ENCODE data around the gene MBNL2. TPM values are rescaled to one million over a fixed set of nuclear protein-coding genes. Genes with fewer than 3 reads are reported as not detected.

The MBNL2 gene
- total RNA-seq, 1 donor from 2014 or later, result 66.7 TPM

GRCh38 chr13:97243915-97244781, 22.0 kb downstream of the MBNL2 start:
- ATAC-seq (no peak), DNase-seq (no peak)
- intact Hi-C loops (cut with micrococcal nuclease), result no loop called here

GRCh38 chr13:97245011-97245410, 22.9 kb downstream of the MBNL2 start:
- intact Hi-C loops (cut with micrococcal nuclease), result no loop called here
- ATAC-seq (no peak), DNase-seq (no peak)

DNA sequence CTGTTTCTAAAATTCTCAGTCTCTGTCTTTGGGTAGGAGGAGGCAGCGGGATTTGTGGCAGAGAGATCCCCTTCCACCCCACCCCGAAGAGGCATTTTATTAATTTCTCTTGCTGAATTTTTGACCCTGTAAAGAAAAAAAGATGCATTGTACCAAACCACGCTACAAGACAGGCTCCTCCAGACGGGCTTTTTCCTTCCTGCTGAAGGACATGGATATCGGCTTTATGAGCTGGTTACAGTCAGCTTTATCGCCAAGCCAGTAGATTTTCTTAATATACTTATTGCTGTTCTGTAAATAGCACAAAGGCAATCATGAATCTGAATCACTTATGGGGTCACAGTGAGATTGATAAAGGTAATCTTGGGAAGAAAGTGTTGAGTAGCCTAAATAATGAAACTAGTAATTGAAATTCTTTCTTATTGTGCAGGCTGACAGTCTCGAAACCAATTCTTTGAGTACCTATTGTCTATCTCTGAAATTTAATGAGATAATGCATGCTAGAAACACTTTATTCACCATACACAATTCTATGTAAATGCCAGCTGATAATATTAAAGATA, 24.5 kb downstream of the MBNL2 start:
- intact Hi-C loops (cut with micrococcal nuclease), result no loop called here
- DNase-seq, result no peak
- no peak for ATAC-seq

GRCh38 chr13:97248243-97248642, 26.1 kb downstream of the MBNL2 start:
- intact Hi-C loops (cut with micrococcal nuclease), result no loop called here
- DNase-seq, result no peak
- ATAC-seq, result peak; percentile 27

DNA sequence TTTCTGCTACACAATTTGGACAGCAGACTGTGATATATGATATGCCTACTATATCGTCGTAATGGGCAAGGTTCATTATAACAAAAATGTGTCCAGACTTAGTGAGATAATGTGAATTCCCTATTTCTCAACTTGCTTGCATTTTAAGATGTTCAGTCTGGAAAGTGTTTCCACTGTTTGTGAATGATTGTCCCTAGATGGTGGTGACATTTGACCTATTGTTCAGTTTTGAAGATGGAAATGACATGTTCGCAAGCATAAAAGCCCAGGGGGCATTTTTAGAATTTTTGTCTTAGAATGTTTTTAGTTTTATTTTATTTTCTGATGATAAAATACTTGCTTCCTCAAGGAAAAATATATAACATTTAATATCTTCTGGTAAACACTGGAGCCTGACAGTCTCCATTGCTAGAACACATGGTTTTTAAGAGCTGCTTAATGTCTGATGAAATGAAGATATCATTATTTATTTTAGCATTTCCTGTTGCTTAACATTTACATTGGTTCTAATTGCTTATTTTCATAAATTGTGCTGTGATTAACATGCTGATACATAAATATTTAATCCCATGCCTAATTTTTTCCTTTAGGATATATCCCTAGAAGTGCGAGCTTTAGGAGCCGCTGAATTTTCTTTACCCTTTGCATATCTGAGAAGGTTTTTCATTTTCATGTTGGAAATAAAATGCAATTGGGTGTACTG, 27.1 kb downstream of the MBNL2 start:
- peak; percentile 60 for ATAC-seq
- intact Hi-C loops (cut with micrococcal nuclease), result no loop called here

DNA sequence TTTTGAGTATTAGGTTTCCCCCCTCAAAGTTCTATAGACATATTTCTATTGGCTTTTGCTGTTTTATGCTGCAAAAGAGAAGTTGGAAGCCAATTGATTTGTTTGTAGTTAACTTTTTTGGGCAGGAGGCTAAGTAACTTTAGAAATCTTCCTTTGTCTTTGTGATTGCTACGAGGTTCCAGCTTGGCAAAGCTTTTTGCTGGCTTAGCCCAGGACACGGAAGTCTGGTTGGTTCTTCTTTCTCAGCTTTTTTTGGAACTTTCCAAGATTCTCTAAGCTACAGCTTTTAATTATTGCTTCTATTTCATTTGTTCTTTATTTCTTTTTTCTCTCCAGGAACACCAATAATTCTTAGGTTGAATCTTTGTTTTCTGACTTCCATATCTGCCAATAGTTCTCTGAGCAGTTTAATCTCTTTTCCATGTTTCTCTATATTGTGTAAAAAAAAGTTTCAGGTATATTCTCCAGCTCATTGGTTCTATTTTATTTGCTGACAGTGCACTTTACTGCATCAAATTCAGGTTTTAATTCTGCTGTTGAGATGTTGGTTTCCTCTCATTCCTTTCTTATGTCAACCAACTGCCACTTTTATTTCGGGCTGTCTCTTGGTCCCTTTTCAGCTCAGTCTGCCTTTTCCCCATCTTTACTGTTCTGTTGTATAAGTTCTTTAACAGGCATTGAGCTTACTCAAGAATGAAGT, 27.8 kb downstream of the MBNL2 start:
- intact Hi-C loops (cut with micrococcal nuclease), result no loop called here
- no peak for DNase-seq
- ATAC-seq, result peak; percentile 55

More for the DNA sequence above, 27.1 kb downstream of the MBNL2 start:
- no peak for DNase-seq

GRCh38 chr13:97250560-97250959, 28.4 kb downstream of the MBNL2 start:
- no peak for DNase-seq
- ATAC-seq, result peak; percentile 26
- intact Hi-C loops (cut with micrococcal nuclease), result no loop called here

DNA sequence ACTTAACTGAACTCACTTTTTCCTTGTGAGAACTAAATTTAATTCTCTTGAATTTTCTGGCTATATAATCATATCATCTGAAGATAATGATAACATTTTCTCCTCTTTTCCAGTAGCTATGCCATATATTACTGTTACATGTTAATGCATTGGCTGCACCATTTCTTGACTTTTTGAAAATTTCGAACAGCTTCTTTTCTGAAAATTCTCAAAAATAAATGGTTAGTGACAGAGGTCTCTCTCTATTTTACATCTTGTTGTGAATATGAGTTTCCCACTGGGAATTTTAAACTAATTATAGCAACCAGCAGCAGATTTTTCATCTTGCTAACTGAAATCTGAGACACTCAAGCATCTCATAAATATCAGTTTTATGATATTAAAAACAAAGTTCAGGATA, 30.6 kb downstream of the MBNL2 start:
- intact Hi-C loops (cut with micrococcal nuclease), result no loop called here
- DNase-seq, result no peak
- ATAC-seq, result no peak

GRCh38 chr13:97253581-97254293, 31.6 kb downstream of the MBNL2 start:
- no peak for ATAC-seq
- intact Hi-C loops (cut with micrococcal nuclease), result no loop called here
- no peak for DNase-seq

DNA sequence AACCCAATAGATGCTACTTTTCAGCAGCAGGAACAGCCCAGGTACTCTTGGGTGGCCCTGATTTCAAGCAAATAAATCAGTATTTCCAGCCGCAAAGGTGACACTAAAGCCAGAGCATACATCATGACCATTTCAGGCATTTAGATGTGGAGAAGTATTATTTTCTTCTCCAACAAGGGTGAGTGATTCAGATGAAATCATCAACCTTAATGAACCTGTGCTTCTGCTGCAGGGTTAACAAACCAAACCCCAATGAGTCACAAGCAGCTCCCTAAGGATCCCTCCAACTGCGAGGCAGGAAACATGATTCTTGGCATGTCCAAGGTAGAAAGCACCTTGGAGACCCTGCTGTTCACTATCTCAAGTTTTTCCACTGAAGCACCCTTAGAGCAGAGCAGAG, 32.7 kb downstream of the MBNL2 start:
- ATAC-seq, result no peak

GRCh38 chr13:97255515-97256021, 33.4 kb downstream of the MBNL2 start:
- DNase-seq (no peak), ATAC-seq (no peak)
- intact Hi-C loops (cut with micrococcal nuclease), result no loop called here

More for the DNA sequence above, 32.7 kb downstream of the MBNL2 start:
- intact Hi-C loops (cut with micrococcal nuclease), result no loop called here
- DNase-seq, result no peak

GRCh38 chr13:97256343-97256783, 34.2 kb downstream of the MBNL2 start:
- intact Hi-C loops (cut with micrococcal nuclease), result no loop called here
- peak; percentile 57 for ATAC-seq
- DNase-seq, result no peak

DNA sequence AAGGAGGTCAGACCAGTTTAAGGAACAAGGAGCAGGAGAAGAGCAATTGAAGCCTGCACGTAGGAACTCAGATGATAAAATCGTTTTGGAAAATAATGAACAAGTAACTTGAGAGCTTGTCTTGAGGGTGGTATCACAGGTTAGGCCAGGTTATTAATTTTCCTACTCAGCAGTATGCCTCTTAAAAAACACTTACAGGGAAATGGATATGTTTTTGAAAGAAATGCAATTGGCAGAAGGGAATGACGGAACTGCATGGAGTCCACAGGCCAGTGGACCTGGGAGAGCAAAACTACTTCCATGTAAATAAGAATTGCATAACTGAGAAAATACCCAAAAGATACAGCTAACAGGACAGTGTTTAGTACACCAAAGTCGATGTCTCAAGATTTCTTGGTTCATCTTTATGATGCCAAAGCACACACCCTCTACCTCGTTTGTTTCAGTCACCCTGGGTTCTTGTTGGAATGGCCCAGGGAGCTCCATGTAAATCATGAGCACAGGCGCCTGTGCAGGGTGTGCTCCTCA, 35.2 kb downstream of the MBNL2 start:
- intact Hi-C loops (cut with micrococcal nuclease), result no loop called here
- ATAC-seq, result no peak

GRCh38 chr13:97257800-97258799, 36.0 kb downstream of the MBNL2 start:
- intact Hi-C loops (cut with micrococcal nuclease), result no loop called here
- ATAC-seq (peak; percentile 51), DNase-seq (peak; percentile 55)

More for the DNA sequence above, 35.2 kb downstream of the MBNL2 start:
- no peak for DNase-seq

- intact Hi-C loops (cut with micrococcal nuclease), result no loop called here
- no peak for ATAC-seq
- no peak for DNase-seq
Observed at GRCh38 chr13:97258801-97259200, 36.7 kb downstream of the MBNL2 start.

GRCh38 chr13:97259410-97259797, 37.3 kb downstream of the MBNL2 start:
- intact Hi-C loops (cut with micrococcal nuclease), result no loop called here
- ATAC-seq (no peak), DNase-seq (no peak)

All from left ventricle myocardium superior (tissue), 1 donor.